NCI-H2107 (cell line): ENCODE results near the gene GRID2IP.
A peak's percentile ranks its signal among the peaks of the same experiment; 100 is the strongest.

Experiments used
- DNase-seq: peaks from one replicate; lab custom pipeline; 2025; lab: John Stamatoyannopoulos, UW

GRID2IP gene

DNA sequence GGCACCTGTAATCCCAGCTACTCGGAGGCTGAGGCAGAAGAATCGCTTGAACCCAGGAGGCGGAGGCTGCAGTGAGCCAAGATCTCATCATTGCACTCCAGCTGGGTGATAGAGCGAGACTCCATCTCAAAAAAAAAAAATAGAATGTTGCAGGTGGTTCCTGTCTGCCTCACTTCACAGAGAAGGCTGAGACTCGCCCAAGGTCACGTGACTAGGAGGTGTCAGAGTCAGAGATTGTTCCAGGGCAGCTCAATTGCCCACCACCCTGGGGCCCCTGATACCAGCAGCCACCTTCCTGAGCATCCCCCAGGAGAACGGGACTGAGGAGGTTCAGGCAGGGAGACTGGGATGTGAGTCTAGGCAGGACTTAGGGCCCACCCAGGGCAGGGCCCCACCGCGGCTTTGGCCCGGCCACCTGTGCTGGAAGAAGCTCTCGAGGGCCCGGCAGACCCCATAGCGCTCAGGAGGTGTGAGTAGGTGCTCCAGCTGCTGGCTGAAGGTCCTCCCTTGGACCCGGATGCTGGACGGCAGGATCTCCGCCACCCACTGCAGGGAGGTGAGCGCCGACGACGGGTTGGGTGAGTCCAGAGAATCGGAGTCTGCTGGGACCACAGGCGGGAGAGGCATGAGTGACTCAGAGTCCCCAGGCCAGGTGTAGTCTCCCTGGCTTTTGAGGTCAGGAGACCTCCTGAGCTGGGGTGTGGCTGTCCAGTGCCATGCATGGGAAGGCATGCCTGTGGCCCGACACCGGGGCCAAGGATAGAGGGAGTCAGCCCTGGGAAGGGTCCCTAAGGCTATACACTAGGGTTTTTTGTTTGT lies 30.9 kb downstream of the GRID2IP start:
- DNase-seq = no peak

DNA sequence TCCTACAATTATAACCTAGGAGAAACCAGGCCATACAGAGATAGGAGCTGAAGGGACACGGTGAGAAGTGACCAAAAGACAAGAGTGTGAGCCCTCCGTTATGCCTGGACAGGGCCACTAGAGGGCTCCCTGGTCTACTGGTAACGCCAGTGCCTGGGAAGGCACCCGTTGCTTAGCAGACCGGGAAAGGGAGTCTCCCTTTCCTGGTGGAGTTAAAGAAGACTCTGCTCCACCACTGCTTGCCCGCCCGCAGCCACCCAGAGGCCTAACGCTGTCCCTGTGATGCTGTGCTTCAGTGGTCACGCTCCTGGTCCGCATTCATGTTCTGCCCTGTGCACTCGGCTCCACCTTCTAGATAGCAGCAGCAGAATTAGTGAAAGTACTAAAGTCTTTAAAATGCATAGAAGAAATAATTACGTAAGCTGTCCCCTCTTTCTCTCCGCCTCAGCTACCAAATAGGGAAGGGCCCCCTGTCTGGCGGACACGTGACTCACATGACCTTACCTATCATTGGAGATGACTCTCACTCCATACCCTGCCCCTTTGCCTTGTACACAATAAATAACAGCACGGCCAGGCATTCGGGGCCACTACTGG lies 34.8 kb downstream of the GRID2IP start:
- DNase-seq = peak; percentile 80

DNA sequence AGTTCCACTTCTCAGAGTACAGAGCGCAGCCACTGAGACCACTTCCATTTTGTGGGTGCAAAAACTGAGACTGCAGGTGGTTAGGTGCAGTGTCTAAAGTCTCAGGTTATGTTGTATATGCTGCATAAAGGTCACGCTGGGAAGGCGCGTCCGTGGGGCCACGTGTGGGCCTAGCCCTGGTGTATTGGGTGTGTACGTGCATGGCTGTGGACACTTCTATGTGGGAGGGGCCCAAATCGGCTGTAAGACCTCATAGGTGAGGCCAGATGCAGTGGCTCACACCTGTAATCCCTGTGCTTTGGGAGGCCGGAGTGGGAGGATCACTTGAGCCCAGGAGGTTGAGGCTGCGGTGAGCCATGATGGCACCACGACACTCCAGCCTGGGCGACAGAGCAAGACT lies 37.7 kb downstream of the GRID2IP start:
- DNase-seq = no peak

DNA sequence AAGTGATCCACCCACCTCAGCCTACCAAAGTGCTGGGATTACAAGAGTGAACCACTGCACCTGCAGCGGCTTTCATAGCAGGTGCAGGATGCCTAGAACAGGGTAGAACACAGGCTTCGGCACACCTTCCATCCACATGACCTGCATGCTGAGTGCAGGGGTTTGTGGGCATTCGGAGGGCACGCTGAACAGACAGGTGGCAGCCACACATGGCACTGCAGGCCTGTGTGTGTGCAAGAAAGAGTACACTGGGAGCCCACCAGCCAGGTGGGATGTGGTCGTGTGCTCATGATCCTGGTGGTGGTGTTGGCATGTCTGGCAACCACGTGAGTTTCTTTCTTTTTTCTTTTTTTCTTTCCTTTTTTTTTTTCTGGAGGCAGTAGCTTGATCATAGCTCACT lies 38.4 kb downstream of the GRID2IP start:
- no peak for DNase-seq

DNA sequence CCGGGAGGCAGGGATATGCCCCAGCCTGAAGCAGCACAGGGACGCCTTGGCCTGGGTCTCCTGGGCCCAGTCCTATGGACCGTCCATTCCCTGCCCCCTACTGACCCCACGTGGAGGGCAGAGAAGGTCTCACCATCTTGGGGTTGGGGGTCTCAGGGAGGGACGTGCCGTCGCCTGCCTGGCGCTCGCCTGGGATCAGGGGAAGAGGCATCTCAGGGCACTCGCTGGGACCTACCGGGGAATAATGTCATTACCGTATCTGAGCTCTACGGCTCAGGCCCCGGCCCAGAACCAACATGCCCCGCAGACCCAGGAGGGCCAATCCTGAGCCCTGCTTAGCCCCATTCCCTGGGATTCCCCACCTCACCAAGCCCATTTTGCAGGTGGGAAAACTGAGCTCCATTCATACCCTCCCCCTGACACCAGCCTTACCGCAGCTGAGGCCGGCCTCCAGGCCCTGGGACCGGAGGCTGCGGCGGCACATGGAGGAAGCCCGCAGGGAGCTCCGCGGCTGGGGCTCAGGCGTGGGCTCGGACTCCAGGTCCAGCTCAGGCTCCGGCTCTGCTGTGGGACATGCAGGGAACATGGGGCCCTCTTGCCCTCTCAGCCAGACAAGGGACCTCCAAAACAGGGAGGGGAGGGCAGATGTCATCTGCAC lies 40.7 kb downstream of the GRID2IP start:
- no peak for DNase-seq

DNA sequence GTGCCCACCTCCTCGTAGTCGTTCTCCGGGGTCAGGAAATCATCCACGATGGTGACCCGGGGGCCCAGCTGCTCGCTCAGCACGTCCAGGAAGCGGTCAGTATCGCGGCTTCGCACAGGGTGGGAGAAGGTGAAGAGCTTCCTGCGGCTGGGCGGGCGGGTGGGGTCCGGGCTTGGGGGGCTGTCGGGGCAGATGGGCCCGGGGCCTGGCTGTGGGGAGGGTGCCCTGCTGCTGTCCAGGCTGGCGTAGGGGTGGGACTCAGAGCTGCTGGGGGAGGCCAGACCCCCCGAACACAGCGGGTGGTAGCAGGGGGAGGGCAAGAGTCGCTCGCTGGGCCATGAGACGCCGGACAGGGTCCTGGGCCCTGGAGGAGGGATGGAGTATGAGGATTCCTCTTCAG lies 42.3 kb downstream of the GRID2IP start:
- no peak for DNase-seq

DNA sequence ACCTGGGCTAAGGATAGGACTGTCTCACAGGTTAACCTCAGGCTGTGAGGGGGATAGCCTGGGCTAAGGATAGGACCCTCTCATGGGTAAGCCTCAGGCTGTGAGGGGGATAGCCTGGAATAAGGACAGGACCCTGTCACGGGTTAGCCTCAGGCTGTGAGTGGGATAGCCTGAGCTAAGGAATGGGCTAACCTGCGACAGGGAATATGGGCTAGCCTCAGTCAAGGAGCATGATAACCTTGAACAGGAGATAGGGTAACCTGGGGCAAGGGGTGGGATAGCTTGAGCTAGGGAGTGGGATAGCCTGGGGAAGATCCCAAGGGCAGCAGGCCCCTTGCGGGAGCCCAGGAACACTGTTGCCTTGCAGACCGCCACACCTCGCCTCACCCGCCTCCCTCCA lies 42.7 kb downstream of the GRID2IP start:
- no peak for DNase-seq

DNA sequence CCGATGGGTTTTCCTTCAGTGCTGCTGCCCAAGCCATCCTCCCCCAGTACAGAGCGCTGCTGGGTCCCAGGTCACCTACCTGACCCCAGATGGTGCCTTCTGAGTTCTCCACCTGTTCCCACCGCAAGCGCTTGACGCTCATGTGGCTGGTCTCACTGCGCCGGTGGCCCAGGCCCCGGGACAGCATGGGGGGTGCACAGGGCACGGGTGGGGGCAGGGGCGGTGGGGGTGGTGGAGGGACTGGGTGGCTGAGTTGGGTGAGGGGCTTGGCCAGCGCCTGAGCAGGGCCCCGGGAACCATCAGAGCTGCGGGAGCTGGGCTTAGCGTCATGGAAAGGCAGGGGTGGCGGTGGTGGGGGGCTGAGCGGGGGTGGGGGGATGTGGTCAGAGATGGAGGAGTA lies 43.4 kb downstream of the GRID2IP start:
- DNase-seq = no peak

DNA sequence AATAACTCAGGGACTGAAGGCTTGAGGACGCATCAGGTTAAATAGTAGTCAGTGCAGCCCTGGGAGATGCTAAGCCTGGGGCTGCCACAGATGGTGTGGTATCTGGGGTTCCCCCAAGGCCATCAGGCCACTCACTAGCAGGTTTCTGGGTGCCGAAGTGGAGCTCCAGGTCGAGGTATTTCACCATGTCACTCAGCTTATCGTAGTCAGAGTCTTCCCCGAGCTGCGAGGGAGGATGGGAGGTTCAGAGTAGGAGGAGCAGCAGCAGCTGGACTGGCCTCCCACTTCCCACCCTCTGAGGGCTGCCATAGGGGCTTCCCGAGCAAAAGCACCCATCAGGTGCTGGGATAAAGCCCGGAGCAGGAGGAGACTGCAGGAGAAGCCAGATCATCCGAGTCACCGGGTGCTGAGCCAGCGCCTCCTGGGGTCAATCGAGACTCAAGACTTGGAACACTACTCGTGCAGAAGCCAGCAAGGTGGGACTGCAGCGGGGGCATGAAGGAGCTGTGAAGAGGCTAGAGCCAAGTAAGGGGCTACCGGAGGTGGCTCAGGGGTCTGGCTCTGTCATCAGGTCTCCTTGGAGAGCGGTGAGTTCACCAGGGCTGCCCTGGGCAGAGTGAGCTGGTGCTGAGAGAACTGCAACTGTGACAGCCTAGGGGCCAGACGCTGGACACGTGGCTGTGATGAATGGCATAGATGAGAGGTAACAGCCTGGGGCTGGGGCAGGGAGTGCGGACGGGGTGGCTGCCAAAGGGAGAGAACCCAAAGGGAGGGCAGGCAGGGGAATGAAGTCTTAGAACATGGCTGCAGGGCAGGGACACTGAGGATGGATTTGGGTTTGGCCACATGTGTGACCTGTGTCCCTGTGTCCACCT lies 45.3 kb downstream of the GRID2IP start:
- DNase-seq = no peak

DNA sequence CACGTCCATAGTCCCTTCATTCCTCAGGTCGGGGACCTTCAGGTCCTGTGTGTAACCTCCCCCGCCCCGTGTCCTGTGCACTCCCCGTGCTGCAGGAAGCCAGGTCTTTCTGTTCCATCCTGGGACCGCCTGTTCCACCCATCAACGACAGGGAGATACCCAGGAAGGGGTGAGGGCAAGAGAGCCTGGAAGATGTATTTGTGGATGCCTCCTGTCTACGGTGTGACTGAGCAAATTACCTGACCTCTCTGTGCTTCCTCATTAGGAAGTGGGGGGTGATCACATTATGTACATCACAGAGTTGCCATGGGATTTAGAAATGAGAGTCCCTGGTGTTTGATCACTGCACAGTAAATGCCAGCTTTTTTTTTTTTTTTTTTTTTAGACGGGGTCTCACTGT lies 46.3 kb downstream of the GRID2IP start:
- DNase-seq = no peak

DNA sequence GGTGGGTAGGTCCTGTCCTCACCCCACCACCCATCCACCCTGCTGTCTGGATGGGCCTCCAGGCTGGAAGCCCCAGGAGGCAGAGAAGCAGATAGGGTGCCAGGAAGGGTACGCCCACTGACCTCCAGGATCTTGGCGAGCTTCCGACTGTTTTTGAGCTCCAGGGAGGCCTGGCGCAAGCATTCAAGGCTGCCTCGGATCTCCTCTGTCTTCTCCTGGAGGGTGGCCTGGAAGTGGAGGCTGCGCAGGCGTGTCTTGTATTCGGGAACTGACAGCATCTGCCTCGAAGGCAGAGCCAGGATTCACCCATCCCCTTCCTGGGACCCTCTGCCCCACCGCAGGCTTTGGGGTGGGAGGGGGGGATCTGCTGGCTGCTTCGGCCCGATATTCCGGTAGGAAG lies 48.4 kb downstream of the GRID2IP start:
- DNase-seq = no peak

DNA sequence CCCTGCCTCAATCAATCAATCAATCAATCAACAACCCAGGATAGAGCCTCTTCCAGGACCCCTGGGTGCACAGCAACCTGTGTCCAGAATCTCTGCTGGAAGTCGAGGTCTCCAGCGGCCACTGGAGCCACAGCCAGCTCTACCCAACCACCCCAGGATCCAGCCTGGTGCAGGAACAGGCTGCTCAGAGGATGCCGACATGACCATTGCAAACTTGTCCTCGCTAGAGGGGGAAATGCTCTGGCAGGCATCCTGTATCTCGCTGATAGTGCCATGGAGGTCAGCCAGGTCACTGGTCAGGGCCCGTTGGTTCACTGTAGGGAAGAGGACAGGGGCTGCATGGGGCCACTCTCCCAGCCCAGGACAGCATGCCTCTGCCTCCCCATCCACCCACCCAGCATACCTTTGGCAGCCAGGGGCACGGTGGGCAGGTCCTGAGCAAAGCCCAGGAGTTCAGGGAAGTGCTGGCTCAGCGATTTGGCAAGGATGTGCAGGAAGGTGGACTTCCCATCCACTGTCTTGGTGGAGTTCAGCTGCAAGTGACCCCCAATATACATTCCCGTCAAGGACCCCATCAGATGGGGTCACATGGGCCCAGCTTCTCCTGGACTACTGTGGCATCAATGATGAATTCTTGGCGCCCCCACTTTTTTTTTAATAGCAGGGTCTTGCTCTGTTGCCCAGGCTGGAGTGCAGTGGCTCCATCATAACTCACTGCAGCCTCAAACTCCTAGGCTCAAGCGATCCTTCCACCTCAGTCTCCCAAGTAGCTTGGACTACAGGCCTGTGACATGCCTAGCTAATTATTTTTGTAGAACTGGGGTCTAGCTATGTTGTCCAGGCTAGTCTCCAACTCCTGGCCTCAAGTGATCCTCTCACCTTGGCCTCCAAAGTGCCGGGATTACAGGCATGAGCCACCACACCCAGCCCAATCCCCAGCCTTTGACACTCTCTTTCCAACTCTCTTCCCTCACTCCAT lies 49.4 kb downstream of the GRID2IP start:
- DNase-seq = no peak

DNA sequence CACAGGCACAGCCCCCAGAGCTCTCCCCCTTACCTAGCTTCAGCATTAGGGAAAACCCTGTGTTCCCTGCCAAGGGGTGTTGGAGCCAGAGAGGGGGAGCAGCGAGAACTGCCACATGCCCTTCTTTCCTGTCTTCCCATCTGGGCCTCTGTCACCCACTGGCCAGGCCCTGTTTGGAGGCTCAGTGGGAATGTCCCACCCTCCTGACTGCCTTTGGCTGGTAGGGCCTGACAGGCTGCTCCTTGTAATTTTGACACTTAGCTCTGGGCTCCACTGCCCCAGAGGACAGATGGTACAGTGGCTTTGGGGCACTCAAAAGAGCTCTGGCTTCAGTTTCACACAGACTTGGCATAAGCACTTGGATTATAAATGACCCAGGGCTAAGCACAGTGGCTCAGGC lies 50.6 kb downstream of the GRID2IP start:
- DNase-seq = no peak

DNA sequence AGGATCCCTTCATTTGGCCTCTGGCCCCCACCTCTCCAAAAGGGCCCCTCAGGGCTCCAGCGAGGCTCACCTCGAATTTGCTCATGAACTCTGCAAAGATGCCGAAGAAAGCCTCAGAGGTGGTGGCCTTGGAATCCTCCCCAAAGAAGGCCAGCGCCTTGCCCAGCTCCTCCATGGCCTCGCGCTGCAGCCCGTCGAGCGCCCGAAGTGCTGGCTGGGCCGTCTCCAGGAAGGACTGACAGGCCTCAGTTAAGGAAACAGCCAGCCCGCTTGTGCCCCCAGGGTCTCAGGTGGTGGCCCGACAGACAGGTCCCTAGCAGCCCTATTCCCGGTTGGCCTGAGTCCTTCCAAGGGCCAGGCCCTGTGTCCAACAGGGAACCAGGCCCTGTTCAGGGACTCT lies 53.3 kb downstream of the GRID2IP start:
- DNase-seq = no peak

DNA sequence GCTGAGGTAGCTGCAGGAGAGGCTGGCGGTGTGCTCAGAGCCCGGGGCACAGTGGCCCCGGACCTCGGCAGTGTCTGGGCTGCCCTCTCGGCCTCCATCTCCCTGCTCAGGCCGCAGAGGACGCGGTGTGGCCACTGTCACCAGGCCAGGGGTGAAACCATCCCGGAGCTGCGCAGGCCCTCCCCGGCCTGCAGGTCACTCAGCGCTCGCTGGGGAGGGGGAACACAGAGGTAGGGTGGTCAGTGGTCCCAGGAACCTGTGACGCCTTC lies 53.7 kb downstream of the GRID2IP start:
- no peak for DNase-seq

DNA sequence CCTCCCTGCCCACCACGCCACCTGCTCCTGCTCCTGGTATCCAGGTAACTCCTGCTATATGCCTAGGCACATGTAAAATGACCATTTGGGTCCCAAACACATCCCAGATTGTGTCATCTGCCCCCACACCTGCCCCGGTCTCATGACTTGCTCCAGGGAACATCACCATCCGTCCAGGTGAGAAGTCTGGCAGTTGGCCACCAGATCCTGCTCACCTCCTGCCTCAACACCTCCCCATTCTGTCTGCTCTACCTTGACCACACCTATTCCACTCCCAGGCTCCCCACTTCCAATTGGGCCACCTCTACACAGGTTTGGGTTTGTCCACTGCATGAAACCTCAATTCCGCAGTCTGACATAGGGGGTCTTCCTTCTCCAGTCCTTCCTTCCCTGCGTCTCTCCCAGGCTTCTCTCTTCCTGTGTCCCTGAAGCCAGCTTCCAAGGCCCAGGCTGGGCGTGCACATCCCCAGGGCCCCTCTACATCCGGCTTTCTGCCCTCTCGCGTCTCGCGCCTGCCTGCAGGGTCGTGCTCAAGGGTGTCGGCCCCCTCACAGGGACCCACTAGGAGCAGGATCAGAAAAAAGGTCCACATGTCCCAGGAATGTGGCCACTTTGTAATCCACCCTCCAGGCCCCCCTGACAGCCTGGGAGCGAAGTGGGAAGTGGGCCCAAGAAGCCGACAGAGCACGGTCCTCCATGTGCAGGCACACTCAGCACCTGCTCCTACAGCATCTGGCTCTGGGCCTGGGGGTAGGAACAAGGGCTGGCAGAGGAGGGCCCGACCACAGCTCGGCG lies 54.2 kb downstream of the GRID2IP start:
- no peak for DNase-seq

DNA sequence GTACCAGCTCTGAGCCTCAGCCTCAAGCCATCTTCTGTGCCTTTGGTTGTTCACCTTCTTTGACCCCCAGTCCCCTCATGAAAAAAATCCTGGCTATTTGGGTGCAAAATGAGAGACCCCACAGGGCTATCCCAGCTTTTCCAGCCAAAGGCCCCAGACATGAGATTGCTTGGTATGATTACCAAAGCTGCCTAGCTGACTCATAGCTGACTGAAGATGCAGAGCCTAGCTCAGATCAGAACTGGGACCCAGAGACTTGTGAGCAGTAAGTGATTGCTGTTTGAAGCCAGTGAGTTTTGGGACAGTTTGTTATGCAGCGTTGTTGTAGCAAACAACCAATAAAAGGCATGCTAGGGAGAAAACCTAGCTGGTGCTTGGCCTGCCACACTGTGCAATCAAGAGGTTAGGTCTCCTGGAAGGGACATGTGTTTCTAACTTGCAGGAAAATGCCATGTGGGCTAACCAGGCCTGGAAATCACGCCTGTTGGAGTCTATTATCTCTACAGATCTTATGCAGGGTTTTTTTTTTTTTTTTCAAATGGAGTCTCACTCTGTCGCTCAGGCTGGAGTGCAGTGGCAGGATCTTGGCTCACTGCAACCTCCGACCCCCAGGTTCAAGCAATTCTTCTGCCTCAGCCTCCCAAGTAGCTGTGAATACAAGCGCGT lies 55.5 kb downstream of the GRID2IP start:
- no peak for DNase-seq

DNA sequence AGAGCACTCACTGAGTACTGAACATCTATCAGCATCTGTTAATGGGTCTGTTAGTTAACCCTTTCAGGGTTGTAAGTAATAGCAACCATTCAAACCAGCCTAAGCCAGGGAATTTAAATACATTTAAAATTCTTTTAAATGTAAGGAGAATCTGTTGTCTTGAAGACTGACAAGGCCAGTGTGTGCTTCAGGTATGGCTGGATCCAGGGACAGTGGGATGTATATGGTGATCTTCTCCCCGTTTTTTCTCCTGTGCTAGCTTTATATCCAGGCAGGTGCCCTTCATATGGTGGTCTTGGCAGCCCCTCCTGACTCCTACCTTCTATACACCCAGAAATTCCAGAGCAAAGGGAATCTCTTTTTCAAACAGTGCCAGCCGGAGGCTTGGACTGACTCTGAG lies 56.9 kb downstream of the GRID2IP start:
- no peak for DNase-seq

DNA sequence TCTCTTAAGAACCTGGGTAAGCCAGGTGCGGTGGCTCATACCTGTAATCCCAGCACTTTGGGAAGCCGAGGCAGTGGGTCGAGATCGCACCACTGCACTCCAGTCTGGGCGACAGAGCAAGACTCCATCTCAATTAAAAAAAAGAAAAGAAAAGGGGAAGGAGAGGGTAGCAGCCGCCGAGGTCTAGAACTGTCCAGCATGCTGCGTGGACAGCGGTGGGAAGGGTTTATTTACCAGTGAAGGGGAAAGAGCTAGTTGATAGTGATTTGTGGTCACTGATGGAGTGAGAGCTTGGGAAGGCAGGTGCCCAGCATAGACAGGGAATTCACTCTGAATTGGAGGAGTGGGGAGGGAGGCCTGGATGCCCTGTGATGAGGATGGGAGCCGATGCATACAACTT lies 60.1 kb downstream of the GRID2IP start:
- DNase-seq = no peak

DNA sequence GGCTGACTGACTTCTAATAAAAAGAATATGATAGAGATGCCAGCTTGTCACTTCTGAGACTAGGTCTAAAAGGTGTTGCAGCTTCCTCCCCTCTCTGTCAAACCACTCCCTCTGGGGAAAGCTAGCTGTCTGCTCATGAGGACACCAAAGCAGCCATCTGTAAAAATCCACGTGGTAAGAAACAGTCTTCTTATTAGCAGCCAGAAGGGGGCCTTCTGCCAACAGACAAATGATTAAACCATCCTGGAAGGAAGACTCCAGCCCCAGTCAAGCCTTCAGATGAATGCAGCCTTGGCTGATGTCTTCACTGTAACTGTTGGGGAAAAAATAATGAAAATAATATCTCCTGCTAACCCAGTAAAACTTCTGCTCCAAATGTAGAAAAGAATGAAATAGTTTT lies 61.6 kb downstream of the GRID2IP start:
- no peak for DNase-seq
